Lung microvascular endothelial cell (primary cell): ENCODE data around the gene GPR83. TPM values are rescaled to one million over a fixed set of nuclear protein-coding genes. Genes with fewer than 3 reads are reported as not detected.
"Not testable (repeated sequence)": the region's sequence is repeated elsewhere in the genome, so short reads cannot be mapped to it uniquely, and the experiment has no call there.

Experiments
- DNase-seq, 2 donors: peaks; one replicate each; pipeline versions ENCODE4 v3.0.0 to v3.0.0-alpha.2; 2010; ENCODE audit warnings: low read depth in 2 of 2
- total RNA-seq: library from RNA; depleted of rRNA; stranded (reverse); fragments of >200 nt; gene quantifications from 2 replicates; pipeline ENCODE4 v1.2.1, GENCODE V29; 2014

Gene GPR83
- total RNA-seq, 1 donor from 2014 or later = not detected

DNA sequence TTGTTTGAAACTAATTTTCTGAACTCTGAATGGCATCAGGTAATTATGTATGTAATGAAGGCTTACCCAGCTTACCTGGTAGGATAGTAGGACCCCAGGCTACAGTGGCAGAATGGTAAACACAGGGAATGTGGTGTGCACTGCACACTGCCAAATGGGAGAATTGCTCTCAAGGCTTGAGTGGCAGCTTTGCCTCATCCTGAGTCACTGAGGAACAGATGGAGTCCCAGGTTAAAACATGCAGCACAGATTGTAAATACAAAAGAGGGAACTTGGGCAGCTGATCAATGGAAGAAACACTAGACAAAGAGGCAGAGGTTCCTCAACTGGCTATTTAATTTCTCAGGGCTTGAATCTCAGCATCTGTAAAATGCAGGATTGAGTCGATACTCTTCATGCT, 24.4 kb downstream of the GPR83 start:
- no peak for DNase-seq

DNA sequence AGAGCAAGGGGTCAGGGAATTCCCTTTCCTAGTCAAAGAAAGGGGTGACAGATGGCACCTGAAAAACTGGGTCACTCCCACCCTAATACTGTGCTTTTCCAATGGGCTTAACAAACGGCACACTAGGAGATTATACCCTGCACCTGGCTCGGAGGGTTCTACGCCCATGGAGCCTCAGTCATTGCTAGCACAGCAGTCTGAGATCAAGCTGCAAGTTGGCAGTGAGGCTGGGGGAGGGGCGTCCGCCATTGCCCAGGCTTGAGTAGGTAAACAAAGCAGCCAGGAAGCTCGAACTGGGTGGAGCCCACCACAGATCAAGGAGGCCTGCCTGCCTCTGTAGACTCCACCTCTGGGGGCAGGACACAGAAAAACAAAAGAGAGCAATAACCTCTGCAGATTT, 30.6 kb downstream of the GPR83 start:
- not testable (repeated sequence) for DNase-seq

DNA sequence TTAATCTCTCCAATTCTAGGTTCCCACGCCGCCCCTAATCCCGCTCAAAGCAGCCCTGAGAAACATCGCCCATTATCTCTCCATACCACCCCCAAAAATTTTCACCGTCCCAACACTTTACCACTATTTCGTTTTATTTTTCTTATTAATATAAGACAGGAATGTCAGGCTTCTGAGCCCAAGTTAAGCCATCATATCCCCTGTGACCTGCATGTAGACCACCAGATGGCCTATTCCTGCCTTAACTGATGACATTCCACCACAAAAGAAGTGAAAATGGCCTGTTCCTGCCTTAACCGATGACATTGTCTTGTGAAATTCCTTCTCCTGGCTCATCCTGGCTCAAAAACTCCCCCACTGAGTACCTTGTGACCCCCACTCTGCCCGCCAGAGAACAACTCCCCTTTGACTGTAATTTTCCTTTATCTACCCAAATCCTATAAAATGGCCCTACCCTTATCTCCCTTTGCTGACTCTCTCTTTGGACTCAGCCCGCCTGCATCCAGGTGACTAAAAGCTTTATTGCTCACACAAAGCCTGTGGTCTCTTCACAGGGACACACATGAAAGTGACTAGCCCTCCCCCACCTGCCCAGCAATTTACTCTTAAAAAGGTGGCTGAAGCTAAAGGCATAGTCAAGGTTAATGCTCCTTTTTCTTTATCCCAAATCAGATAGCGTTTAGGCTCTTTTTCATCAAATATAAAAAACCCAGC, 50.2 kb downstream of the GPR83 start:
- not testable (repeated sequence) for DNase-seq

DNA sequence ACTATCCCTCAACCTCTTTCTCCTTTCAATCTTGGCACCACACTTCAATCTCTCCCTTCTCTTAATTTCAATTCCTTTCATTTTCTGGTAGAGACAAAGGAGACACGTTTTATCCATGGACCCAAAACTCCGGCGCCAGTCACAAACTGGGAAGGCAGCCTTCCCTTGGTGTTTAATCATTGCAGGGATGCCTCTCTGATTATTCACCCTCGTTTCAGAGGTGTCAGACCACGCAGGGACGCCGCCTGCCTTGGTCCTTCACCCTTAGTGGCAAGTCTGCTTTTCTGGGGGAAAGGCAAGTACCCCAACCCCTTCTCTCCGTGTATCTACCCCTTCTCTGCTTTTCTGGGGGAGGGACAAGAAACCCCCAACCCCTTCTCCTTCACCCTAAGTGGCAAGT, 54.9 kb downstream of the GPR83 start:
- not testable (repeated sequence) for DNase-seq

DNA sequence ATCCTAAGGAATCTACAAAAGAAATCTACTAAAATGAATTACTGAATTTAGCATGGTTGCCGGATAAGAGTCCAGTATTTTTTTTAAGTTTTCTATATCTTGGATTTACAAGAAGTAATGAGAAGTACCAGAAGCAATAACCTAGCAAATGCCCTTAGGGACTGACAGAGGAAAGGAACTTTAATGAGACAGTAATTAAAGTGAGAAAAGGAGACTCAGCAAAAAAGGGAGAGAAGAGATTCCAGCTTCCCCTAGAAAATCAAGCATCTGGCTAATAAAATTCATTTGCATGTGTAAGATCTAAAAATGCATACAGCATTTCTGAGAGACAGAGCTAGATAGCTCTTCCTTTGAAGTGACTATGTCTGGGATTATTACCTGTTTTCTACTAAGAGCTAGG, 57.7 kb downstream of the GPR83 start:
- no peak for DNase-seq

DNA sequence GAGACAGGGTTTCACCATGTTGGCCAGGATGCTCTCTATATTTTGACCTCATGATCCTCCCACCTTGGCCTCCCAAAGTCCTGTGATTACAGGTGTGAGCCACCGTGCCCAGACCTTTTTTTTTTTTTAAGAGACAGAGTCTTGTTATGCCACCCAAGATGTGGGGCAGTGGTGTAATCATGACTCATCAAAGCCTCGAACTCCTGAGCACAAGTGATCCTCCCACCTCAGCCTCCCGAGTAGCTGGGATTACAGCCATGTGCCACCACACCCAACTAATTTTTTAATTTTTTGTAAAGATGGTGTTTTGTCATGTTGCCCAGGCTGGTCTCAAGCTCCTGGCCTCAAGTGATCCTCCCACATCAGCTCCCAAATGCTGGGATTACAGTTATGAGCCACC, 59.0 kb downstream of the GPR83 start:
- DNase-seq = no peak

DNA sequence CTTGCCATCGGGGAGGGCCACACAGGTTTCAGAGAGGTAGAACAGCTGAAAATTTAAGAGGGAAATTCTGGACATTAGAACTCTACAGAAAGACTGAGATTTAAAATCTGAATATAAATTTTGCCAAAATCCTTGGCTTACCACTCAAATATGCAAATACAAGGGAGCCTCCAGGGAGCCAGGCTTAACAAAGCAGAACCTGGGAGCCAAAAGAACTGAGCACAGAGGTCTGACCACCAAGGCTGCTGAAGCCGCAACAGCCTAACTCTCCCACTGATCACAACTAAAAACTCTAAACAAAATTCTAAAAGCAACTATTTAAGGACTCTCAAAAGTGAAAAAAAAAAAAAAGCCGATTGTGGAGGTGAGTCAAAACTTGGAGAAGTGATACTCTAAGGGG, 62.6 kb downstream of the GPR83 start:
- DNase-seq = no peak

DNA sequence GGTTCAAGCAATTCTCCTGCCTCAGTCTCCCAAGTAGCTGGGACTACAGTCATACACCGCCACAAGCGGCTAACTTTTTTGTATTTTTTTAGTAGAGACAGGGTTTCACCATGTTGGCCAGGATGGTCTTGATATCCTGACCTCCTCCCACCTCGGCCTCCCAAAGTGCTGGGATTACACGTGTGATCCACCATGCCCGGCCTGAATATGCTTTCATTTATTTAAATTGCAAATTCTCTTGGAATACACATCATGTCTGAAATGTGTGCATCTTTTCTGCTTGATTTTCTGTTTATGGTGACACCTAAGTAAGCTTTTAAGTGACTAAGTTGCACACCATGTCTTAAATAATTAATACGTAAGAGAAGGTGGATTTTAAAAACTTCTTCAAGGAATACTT, 65.2 kb downstream of the GPR83 start:
- DNase-seq = no peak

DNA sequence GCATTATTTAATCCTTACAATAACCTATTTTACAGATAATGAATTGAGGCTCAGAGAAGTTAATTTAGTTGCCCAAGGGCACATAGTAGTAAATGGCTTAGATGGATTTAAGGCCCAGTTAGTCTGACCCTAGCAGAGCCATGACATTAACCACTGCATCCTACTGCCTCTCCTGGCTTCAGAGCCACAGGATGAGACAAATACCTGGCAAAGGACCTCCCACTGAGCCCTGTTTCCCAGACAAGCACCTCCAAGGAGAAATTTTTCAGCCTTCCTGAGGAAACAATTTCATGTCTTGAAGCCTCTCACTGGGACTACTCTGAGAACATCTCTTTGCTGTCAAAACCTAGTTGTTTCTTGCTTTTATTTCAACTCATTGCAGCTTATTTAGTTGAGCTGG, 68.4 kb downstream of the GPR83 start:
- DNase-seq = no peak

DNA sequence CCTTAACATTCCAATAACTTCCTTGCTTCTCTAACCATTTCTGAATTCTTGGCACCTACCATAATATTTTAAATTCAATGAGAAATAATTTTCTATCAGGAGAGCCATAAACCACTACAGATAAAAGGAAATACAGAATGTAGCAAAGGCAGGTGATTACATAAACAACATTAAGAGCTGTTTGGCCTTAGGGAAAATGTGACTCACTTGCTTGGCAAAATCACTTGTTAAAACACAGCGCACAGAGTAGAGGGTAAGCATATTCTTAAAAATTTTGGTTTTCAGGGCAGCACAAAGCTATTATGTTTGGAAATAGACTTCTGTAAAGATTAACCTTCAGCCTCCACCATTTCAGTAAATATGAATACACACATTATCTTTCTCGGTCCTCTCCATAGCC, 70.4 kb downstream of the GPR83 start:
- no peak for DNase-seq

DNA sequence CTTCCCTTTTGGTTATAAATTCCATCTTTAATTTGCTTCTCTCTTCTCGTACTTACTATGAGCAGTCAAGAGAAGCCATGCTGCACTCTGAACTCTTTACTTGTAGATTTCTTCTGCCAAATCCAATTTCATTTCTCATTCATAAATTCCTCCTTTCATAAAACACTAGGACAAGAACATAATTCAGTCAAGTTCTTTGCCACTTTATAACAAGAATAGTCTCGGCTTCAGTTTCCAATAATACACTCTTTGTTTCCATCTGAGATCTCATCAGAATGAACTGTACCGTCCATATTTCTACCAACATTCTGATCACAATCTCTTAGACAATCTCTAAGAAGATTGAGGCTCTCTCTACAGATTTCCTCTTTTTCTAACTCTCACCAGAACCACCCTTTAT, 71.7 kb downstream of the GPR83 start:
- no peak for DNase-seq

DNA sequence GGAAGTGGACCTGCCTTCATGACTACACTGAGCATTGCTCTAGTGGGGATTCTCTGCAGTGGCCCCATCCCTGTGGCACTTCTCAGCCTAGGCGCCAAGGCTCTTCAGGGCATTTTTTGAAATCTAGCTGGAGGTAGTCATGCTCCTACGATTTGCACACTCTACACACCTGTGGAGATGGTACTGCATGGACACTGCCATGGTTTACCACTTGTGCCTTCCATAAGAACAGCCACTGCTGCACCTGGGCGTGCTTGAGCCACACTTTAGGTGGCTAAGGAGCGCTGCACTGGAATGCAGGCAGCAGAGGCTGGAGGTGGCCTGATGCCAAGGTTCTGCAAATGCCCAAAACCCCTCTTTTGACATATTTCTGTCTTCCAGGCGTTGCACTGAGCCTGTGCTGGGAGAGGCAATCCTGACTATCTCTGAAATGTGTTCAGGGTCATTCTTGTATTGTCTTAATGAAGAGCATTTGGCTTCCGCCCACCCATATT, 72.6 kb downstream of the GPR83 start:
- DNase-seq = no peak

Other genes with a start within 250 kb of the GPR83 start
- not detected in 2 replicates for gene IZUMO1R, start 96.8 kb downstream of the GPR83 start, total RNA-seq
- 10.1 and 10.2 TPM in 2 replicates for gene MRE11, start 92.4 kb upstream of the GPR83 start, total RNA-seq
- 6.8 and 10.1 TPM in 2 replicates for gene ANKRD49, start 92.6 kb upstream of the GPR83 start, total RNA-seq
- gene C11orf97, start 111.0 kb upstream of the GPR83 start, total RNA-seq = not detected in 2 replicates
- 2.8 and 6.3 TPM in 2 replicates for gene FUT4, start 142.5 kb upstream of the GPR83 start, total RNA-seq
- gene PIWIL4, start 165.9 kb upstream of the GPR83 start, total RNA-seq = 0.65 and 0.79 TPM in 2 replicates